Measurements from ENCODE around the gene SCMH1. TPM values are rescaled to one million over a fixed set of nuclear protein-coding genes. Genes with fewer than 3 reads are reported as not detected.

SCMH1 gene
- total and polyA plus RNA-seq, 2 experiments from 2014 or later = 48.1 to 52.3 TPM

DNA sequence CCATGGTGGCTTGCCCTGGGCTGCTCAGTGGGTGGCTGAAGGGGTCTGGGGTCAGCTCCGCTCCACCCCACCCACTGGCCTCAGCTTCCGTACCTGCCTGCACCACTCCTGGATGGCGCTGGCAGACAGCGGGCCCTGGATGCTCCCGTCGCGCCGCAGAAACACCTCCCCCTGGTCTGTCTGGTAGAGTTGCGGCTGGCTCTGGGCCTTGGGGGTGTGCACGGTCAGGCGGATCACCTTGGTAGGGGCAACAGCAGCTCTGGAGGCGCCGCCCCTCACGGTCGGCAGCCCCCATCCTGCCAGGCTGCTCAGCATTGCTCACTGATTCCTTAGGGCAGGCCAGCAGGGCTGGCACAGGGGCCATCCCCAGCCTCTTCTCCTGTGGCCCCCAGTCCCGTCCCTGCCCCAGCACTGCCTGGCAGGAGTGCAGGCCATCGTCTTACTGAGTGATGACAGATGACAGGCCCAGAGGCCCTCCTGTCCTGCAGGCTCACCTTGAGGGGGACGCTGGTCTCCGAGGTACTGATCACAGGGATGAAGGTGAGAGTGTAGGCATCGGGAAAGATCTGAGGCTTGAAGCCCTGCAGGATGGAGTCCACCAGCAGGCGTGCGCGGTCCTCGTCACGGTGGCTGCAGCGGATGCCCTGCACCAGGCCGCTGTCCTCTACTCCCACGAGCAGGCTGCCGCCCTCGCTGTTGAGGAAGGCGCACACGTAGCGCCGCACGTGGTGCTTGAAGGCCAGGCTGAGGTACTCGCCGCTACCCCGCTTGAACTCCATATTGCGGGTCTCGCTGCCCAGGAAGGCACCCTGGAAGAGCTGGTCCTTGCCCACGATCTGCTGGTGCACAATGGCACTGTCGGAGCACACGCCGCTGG is 224.7 kb downstream of the SCMH1 start:
- no peaks in the 10 kb centered on the region for H3K9me2 ChIP-seq (replicated peaks; ENCODE audit: insufficient read depth)
- 97% methylated on average over 38 of the region's 44 CpGs for WGBS (ENCODE audit: low lambda C conversion rate, missing lambda C conversion rate)
- no peaks in the 10 kb centered on the region for H3K36me3 ChIP-seq (replicated peaks; ENCODE audit: insufficient read depth, low read depth)
- no peak overlapping the region for H2AFZ ChIP-seq
- H3K27ac ChIP-seq = no peak overlapping the region
- no peaks in the 10 kb centered on the region for H3K79me2 ChIP-seq
- H3K9me3 ChIP-seq (ENCODE audit: low read depth) = no peaks in the 10 kb centered on the region
- H3K4me1 ChIP-seq (ENCODE audit: insufficient read depth) = no peaks in the 10 kb centered on the region
- no peak for DNase-seq (ENCODE audit: low spot score)
- no peaks in the 10 kb centered on the region for H4K20me1 ChIP-seq (ENCODE audit: insufficient read depth, poor library complexity, severe bottlenecking)
- no peak overlapping the region for H3K4me2 ChIP-seq
- TF ChIP-seq EZH2 (IDR thresholded peaks at IDR 0.05; ENCODE audit: borderline replicate concordance) (no peak), EZH2phosphoT487 (IDR thresholded peaks at IDR 0.05; ENCODE audit: low read depth, severe bottlenecking, unreplicated experiment) (no peak)
- TF ChIP-seq, protein P1, sequence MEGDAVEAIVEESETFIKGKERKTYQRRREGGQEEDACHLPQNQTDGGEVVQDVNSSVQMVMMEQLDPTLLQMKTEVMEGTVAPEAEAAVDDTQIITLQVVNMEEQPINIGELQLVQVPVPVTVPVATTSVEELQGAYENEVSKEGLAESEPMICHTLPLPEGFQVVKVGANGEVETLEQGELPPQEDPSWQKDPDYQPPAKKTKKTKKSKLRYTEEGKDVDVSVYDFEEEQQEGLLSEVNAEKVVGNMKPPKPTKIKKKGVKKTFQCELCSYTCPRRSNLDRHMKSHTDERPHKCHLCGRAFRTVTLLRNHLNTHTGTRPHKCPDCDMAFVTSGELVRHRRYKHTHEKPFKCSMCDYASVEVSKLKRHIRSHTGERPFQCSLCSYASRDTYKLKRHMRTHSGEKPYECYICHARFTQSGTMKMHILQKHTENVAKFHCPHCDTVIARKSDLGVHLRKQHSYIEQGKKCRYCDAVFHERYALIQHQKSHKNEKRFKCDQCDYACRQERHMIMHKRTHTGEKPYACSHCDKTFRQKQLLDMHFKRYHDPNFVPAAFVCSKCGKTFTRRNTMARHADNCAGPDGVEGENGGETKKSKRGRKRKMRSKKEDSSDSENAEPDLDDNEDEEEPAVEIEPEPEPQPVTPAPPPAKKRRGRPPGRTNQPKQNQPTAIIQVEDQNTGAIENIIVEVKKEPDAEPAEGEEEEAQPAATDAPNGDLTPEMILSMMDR (IDR thresholded peaks at IDR 0.05; ENCODE audit: poor library complexity) = no peak
- no peak overlapping the region for H3K4me3 ChIP-seq
- no peaks in the 10 kb centered on the region for H3K27me3 ChIP-seq

DNA sequence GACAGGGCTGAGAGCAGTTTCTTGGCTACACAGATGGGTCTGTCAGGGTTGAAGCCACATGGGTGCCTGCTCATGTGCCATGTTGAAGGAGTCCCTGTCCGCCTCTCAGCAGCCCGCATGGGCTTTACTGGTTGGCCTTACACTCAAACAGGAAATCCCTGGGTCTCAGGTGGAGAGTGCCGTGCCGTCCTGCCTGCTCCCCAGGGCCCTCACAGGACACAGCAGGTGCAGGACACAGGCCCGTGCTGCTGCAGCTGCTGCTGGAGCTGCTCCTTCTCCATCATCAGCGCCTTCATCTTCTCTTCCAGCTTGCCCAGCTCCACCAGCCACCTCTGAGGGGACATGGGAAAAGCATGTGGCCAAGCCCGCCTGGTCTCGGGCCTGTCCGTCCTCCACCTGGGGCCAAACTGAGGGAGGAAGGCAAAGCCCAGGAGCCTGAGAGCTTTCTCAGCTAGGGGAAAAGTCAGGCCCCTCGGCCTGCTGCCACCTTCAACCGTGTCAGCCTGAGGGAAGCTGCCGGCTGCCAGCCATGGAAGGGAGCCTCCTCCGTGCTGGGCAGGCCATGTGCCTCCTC is 226.1 kb downstream of the SCMH1 start:
- Histone ChIP-seq H3K4me3 (no peak overlapping the region), H3K27ac (no peak overlapping the region), H3K9me3 (ENCODE audit: low read depth) (no peaks in the 10 kb centered on the region), H4K20me1 (ENCODE audit: insufficient read depth, poor library complexity, severe bottlenecking) (no peaks in the 10 kb centered on the region), H3K36me3 (replicated peaks; ENCODE audit: insufficient read depth, low read depth) (no peaks in the 10 kb centered on the region), H3K27me3 (no peaks in the 10 kb centered on the region), H3K4me2 (no peak overlapping the region), H3K9me2 (replicated peaks; ENCODE audit: insufficient read depth) (no peaks in the 10 kb centered on the region), H3K4me1 (ENCODE audit: insufficient read depth) (no peaks in the 10 kb centered on the region), H3K79me2 (no peaks in the 10 kb centered on the region), H2AFZ (no peak overlapping the region)
- no peak for DNase-seq (ENCODE audit: low spot score)
- 95% methylated on average over 12 of the region's 13 CpGs for WGBS (ENCODE audit: low lambda C conversion rate, missing lambda C conversion rate)
- TF ChIP-seq, protein P1 (IDR thresholded peaks at IDR 0.05; ENCODE audit: poor library complexity) = no peak
- TF ChIP-seq EZH2 (IDR thresholded peaks at IDR 0.05; ENCODE audit: borderline replicate concordance) (no peak), EZH2phosphoT487 (IDR thresholded peaks at IDR 0.05; ENCODE audit: low read depth, severe bottlenecking, unreplicated experiment) (no peak)

DNA sequence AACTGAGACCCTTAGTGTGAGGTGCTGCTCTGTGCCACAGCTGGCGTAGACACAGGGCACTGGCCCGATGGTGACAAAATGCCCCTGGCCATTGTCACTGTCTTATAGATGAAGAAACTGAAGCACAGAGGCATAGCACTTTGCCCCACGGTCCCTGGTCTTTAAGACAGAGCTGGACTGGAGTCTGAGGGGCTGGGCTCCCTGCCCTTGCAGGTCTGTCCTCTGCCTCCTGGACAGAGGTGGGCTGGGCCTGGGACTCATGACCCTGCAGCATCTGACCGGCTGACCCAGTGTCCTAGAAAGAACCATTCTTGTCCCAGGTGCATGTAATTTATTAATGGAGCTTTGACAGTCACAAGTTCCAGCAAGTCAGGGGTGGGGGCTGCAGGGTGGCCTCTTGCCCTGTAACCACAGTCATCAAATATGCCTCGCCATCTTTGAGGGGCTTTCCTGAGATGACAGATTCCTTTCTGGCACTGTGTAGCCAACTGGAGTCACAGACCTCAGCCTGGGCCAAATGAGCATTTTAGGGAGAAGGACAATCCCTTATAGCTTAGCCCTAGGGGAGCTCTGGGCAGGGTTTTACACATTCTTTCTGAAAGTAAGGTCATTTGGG is 226.7 kb downstream of the SCMH1 start:
- Histone ChIP-seq H3K27me3 (no peaks in the 10 kb centered on the region), H3K4me1 (ENCODE audit: insufficient read depth) (no peaks in the 10 kb centered on the region), H3K36me3 (replicated peaks; ENCODE audit: insufficient read depth, low read depth) (no peaks in the 10 kb centered on the region), H4K20me1 (ENCODE audit: insufficient read depth, poor library complexity, severe bottlenecking) (no peaks in the 10 kb centered on the region), H3K79me2 (no peaks in the 10 kb centered on the region), H2AFZ (no peak overlapping the region), H3K4me2 (no peak overlapping the region), H3K4me3 (no peak overlapping the region), H3K9me3 (ENCODE audit: low read depth) (no peaks in the 10 kb centered on the region), H3K27ac (no peak overlapping the region), H3K9me2 (replicated peaks; ENCODE audit: insufficient read depth) (no peaks in the 10 kb centered on the region)
- TF ChIP-seq EZH2 (IDR thresholded peaks at IDR 0.05; ENCODE audit: borderline replicate concordance) (no peak), EZH2phosphoT487 (IDR thresholded peaks at IDR 0.05; ENCODE audit: low read depth, severe bottlenecking, unreplicated experiment) (no peak)
- TF ChIP-seq, protein P1 (IDR thresholded peaks at IDR 0.05; ENCODE audit: poor library complexity) = no peak
- no peak for DNase-seq (ENCODE audit: low spot score)
- WGBS (ENCODE audit: low lambda C conversion rate, missing lambda C conversion rate) = 96% methylated on average over 5 of the region's 5 CpGs

All from hepatocyte (in vitro differentiated cells).